HEK293 (cell line): ENCODE measurements around the gene PCDHA11.
"Not testable (repeated sequence)": the region's sequence is repeated elsewhere in the genome, so short reads cannot be mapped to it uniquely, and the experiment has no call there.

Experiments used
- CTCF ChIA-PET: fragments of 350-600 bp; formaldehyde crosslinking; extraction: SDS; loops from one replicate; lab custom pipeline; 2021; ENCODE audit warnings: antibody characterized with exemption; lab: Yijun Ruan, JAX
- POLR2A ChIA-PET: fragments of 300-600 bp; formaldehyde crosslinking; extraction: SDS; loops from one replicate; lab custom pipeline; 2020; ENCODE audit warnings: antibody characterized with exemption, inconsistent platforms; lab: Yijun Ruan, JAX
- H3K27ac ChIP-seq: fragments of 200-500 bp; sonication (Bioruptor generic); 2 replicates; pipeline ENCODE4 v1.5.1; 2014; ENCODE audit warnings: low read depth, low read length, control low read depth, inconsistent platforms; ENCODE audit errors: extremely low read depth
- H3K36me3 ChIP-seq, 2 experiments: fragments of 200-500 bp in 1 of 2; sonication (Bioruptor generic) in 1 of 2; 1 replicate in 1 of 2; 2 replicates in 1 of 2; pipeline ENCODE4 v1.5.1; 2014 to 2017; ENCODE audit warnings: inconsistent platforms in 2 of 2, low read length in 2 of 2; ENCODE audit not compliant: control insufficient read depth in 2 of 2, insufficient read depth in 1 of 2
- H3K4me1 ChIP-seq: fragments of 200-500 bp; sonication (Bioruptor generic); 2 replicates; pipeline ENCODE4 v1.5.1; 2014; ENCODE audit warnings: mild to moderate bottlenecking, low read length, inconsistent platforms; ENCODE audit not compliant: control insufficient read depth, insufficient read depth
- H3K4me3 ChIP-seq: 2 replicates; pipeline ENCODE4 v1.5.1; 2011; ENCODE audit warnings: low read depth, mild to moderate bottlenecking, control low read depth, low read length, moderate library complexity
- H3K9me3 ChIP-seq: fragments of 200-500 bp; sonication (Bioruptor generic); 2 replicates; pipeline ENCODE4 v1.5.1; 2014; ENCODE audit warnings: low read depth, low read length, inconsistent platforms; ENCODE audit not compliant: control insufficient read depth, insufficient read depth
- GLIS1 ChIP-seq: fragments of 450-650 bp; formaldehyde crosslinking; IDR thresholded peaks from 2 replicates; pipeline ENCODE4 v1.5.1; 2016; ENCODE audit warnings: missing biosample characterization, missing genetic modification characterization
- HOXA7 ChIP-seq: sonication (generic); formaldehyde crosslinking; IDR thresholded peaks from 2 replicates; pipeline ENCODE4 v1.8.1; 2022; ENCODE audit warnings: missing genetic modification reagents, borderline replicate concordance
- KLF8 ChIP-seq: fragments of 450-650 bp; formaldehyde crosslinking; IDR thresholded peaks from 2 replicates; pipeline ENCODE4 v1.5.1; 2016; ENCODE audit warnings: missing biosample characterization, missing genetic modification characterization
- ZBTB17 ChIP-seq: fragments of 450-650 bp; formaldehyde crosslinking; IDR thresholded peaks from 2 replicates; pipeline ENCODE4 v1.5.1; 2016; ENCODE audit warnings: missing biosample characterization, missing genetic modification characterization
- ZNF18 ChIP-seq: fragments of 450-650 bp; formaldehyde crosslinking; IDR thresholded peaks from 2 replicates; pipeline ENCODE4 v1.5.1; 2016; ENCODE audit warnings: missing biosample characterization, missing genetic modification characterization
- ZNF202 ChIP-seq: fragments of 450-650 bp; formaldehyde crosslinking; IDR thresholded peaks from 2 replicates; pipeline ENCODE4 v1.5.1; 2016; ENCODE audit warnings: missing biosample characterization, missing genetic modification characterization, borderline replicate concordance
- ZNF335 ChIP-seq: fragments of 450-650 bp; formaldehyde crosslinking; conservative IDR thresholded peaks from 2 replicates; pipeline ENCODE4 v1.5.1; 2016; ENCODE audit warnings: missing biosample characterization, missing genetic modification characterization
- ZNF600 ChIP-seq: fragments of 450-650 bp; formaldehyde crosslinking; IDR thresholded peaks from 2 replicates; pipeline ENCODE4 v1.5.1; 2016; ENCODE audit warnings: missing biosample characterization, missing genetic modification characterization
- ZNF654 ChIP-seq: fragments of 450-650 bp; formaldehyde crosslinking; IDR thresholded peaks from 2 replicates; pipeline ENCODE4 v1.5.1; 2016; ENCODE audit warnings: low read depth, missing biosample characterization, missing genetic modification characterization
- TF ChIP-seq, protein P1 (sequence below): fragments of 450-650 bp; formaldehyde crosslinking; IDR thresholded peaks from 2 replicates; pipeline ENCODE4 v1.5.1; 2016; ENCODE audit warnings: missing biosample characterization, missing genetic modification characterization

PCDHA11 gene

DNA sequence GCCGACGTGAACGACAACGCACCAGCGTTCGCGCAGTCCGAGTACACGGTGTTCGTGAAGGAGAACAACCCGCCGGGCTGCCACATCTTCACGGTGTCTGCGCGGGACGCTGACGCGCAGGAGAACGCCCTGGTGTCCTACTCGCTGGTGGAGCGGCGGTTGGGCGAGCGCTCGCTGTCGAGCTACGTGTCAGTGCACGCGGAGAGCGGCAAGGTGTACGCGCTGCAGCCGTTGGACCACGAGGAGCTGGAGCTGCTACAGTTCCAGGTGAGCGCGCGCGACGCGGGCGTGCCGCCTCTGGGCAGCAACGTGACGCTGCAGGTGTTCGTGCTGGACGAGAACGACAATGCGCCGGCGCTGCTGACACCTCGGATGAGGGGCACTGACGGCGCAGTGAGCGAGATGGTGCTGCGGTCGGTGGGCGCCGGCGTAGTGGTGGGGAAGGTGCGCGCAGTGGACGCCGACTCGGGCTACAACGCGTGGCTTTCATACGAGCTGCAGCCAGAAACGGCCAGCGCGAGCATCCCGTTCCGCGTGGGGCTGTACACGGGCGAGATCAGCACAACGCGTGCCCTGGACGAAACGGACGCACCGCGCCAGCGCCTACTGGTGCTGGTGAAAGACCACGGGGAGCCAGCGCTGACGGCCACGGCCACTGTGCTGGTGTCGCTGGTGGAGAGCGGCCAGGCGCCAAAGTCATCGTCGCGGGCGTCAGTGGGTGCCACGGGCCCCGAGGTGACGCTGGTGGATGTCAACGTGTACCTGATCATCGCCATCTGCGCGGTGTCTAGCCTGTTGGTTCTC is 18.7 kb upstream of the PCDHA11 start:
- CTCF ChIA-PET, result interaction anchor here (0.6 kb wide), 1 partner anchor 950 kb away, joined by 3 read pairs; no protein-coding TSS in a partner anchor
- H3K36me3 ChIP-seq, H3K4me3 ChIP-seq, H3K4me1 ChIP-seq, POLR2A ChIA-PET, H3K27ac ChIP-seq, H3K9me3 ChIP-seq: not testable (repeated sequence)

GRCh38 chr5:140855772-140856674 is 12.7 kb upstream of the PCDHA11 start, which contains the start of gene PCDHA10:
PCDHA10 (plus strand) TSS chr5:140855897; CDS start chr5:140856049, 152 bp downstream.
- peak; percentile 63 for TF ChIP-seq ZNF654 (tag by site-specific recombination)
- TF ChIP-seq GLIS1 (tag by site-specific recombination), result peak; percentile 50; the same call in 1 of the 2 replicates
- TF ChIP-seq HOXA7, result no peak
- peak; percentile 57; the same call in 1 of the 2 replicates for TF ChIP-seq ZNF335
- TF ChIP-seq ZNF600 (tag by site-specific recombination), result 0 out of 2 replicates have a peak, but pooled peaks have one; percentile 22
- TF ChIP-seq ZNF18 (tag by site-specific recombination), result no peak
- peak; percentile 48 for TF ChIP-seq ZBTB17 (tag by site-specific recombination)
- ChIA-PET POLR2A (no interaction called here), CTCF (interaction anchor here (0.6 to 2.0 kb wide), 21 partner anchors 9 to 658 kb away, joined by 3 to 20 read pairs (median 4); partner anchors contain the start of genes PCDHA11, PCDHA12 and PCDHA13)
- Histone ChIP-seq H3K27ac (no peak within 1 kb of the TSS), H3K9me3 (no peaks in the 10 kb centered on the region; the same call in none of the 2 replicates), H3K4me3 (peak within 1 kb of the TSS; percentile 10), H3K4me1 (no peaks in the 10 kb centered on the region), H3K36me3 (no peaks in the 10 kb centered on the region)

DNA sequence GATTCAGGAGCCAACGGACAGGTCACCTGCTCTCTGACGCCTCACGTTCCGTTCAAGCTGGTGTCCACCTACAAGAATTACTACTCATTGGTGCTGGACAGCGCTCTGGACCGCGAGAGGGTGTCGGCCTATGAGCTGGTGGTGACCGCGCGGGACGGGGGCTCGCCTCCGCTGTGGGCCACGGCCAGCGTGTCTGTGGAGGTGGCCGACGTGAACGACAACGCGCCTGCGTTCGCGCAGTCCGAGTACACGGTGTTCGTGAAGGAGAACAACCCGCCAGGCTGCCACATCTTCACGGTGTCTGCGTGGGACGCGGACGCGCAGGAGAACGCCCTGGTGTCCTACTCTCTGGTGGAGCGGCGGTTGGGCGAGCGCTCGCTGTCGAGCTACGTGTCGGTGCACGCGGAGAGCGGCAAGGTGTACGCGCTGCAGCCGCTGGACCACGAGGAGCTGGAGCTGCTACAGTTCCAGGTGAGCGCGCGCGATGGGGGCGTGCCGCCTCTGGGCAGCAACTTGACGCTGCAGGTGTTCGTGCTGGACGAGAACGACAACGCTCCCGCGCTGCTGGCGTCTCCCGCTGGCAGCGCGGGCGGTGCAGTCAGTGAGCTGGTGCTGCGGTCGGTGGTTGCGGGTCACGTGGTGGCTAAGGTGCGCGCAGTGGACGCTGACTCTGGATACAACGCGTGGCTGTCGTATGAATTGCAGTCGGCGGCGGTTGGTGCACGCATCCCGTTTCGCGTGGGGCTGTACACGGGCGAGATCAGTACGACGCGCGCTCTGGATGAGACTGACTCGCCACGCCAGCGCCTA is 11.4 kb upstream of the PCDHA11 start:
- Histone ChIP-seq H3K9me3 (no peaks in the 10 kb centered on the region; the same call in none of the 2 replicates), H3K4me1 (no peaks in the 10 kb centered on the region), H3K27ac (no peak overlapping the region), H3K4me3 (no peak overlapping the region), H3K36me3 (no peaks in the 10 kb centered on the region)
- TF ChIP-seq KLF8 (tag by site-specific recombination), result no peak
- TF ChIP-seq, protein P1, sequence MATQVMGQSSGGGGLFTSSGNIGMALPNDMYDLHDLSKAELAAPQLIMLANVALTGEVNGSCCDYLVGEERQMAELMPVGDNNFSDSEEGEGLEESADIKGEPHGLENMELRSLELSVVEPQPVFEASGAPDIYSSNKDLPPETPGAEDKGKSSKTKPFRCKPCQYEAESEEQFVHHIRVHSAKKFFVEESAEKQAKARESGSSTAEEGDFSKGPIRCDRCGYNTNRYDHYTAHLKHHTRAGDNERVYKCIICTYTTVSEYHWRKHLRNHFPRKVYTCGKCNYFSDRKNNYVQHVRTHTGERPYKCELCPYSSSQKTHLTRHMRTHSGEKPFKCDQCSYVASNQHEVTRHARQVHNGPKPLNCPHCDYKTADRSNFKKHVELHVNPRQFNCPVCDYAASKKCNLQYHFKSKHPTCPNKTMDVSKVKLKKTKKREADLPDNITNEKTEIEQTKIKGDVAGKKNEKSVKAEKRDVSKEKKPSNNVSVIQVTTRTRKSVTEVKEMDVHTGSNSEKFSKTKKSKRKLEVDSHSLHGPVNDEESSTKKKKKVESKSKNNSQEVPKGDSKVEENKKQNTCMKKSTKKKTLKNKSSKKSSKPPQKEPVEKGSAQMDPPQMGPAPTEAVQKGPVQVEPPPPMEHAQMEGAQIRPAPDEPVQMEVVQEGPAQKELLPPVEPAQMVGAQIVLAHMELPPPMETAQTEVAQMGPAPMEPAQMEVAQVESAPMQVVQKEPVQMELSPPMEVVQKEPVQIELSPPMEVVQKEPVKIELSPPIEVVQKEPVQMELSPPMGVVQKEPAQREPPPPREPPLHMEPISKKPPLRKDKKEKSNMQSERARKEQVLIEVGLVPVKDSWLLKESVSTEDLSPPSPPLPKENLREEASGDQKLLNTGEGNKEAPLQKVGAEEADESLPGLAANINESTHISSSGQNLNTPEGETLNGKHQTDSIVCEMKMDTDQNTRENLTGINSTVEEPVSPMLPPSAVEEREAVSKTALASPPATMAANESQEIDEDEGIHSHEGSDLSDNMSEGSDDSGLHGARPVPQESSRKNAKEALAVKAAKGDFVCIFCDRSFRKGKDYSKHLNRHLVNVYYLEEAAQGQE (tag by site-specific recombination), result peak; percentile 29; the same call in 1 of the 2 replicates
- TF ChIP-seq ZNF202 (tag by site-specific recombination), result 0 out of 2 replicates have a peak, but pooled peaks have one; percentile 24
- CTCF ChIA-PET, result interaction anchor here (0.6 to 2.0 kb wide), 7 partner anchors 8 to 189 kb away, joined by 3 to 20 read pairs (median 6); partner anchors contain the start of genes PCDHA11, PCDHA12 and PCDHA8
- POLR2A ChIA-PET, result no interaction called here
